ENCODE measurements around the gene ZBTB14. TPM values are rescaled to one million over a fixed set of nuclear protein-coding genes. Genes with fewer than 3 reads are reported as not detected.

ZBTB14 gene
- total and polyA plus RNA-seq, 4 donors: 9.8 to 13.9 (median 10.8) TPM

GRCh38 chr18:5244941-5245340, 50.6 kb downstream of the ZBTB14 start:
- no peak overlapping the region for H3K4me3 ChIP-seq (ENCODE audit: low read length in 2 of 2)
- no peaks in the 10 kb centered on the region for H3K9me3 ChIP-seq (ENCODE audit: control insufficient read depth, low read length)
- H3K27ac ChIP-seq (ENCODE audit: low read depth in 1 of 2, low read length in 2 of 2): no peak overlapping the region
- H3K4me1 ChIP-seq (ENCODE audit: control insufficient read depth in 1 of 2, insufficient read depth in 2 of 2, low read length in 2 of 2): no peaks in the 10 kb centered on the region
- intact Hi-C loops (cut with DNase I): no loop called here
- DNase-seq: no peak
- no peak for ATAC-seq (ENCODE audit: low FRiP score)
- peaks cover 0 to 4% of the 10 kb centered on the region in 2 donors for H3K36me3 ChIP-seq (ENCODE audit: control insufficient read depth in 1 of 2, insufficient read depth in 2 of 2, low read length in 1 of 2)
- H3K27me3 ChIP-seq (ENCODE audit: control insufficient read depth in 1 of 2, insufficient read depth in 2 of 2, low read length in 1 of 2): no peaks in the 10 kb centered on the region

- Histone ChIP-seq H3K4me1 (ENCODE audit: control insufficient read depth in 1 of 2, insufficient read depth in 2 of 2, low read length in 2 of 2) (peaks cover 0 to 5% of the 10 kb centered on the region in 2 donors), H3K9me3 (ENCODE audit: control insufficient read depth, low read length) (no peaks in the 10 kb centered on the region), H3K4me3 (ENCODE audit: low read length in 2 of 2) (peak overlapping the region in 1 of 2 donors; percentile 69), H3K27ac (ENCODE audit: low read depth in 1 of 2, low read length in 2 of 2) (no peak overlapping the region), H3K27me3 (ENCODE audit: control insufficient read depth in 1 of 2, insufficient read depth in 2 of 2, low read length in 1 of 2) (no peaks in the 10 kb centered on the region), H3K36me3 (ENCODE audit: control insufficient read depth in 1 of 2, insufficient read depth in 2 of 2, low read length in 1 of 2) (peaks cover 0 to 4% of the 10 kb centered on the region in 2 donors)
- WGBS, 2 donors: 71 to 77% methylated on average over 4 of the region's 4 CpGs
- intact Hi-C loops (cut with DNase I): loop anchor here in 1 of 2 donors (2.0 kb wide), 1 partner anchor 57 kb away; no protein-coding TSS in a partner anchor
- ATAC-seq (ENCODE audit: low FRiP score) (no peak), DNase-seq (no peak)
Measured at GRCh38 chr18:5239447-5239846, 56.1 kb downstream of the ZBTB14 start.

Other genes starting within 250 kb of the ZBTB14 start
- not detected for gene AKAIN1, start 98.5 kb downstream of the ZBTB14 start, total RNA-seq
- not detected for gene AKAIN1, start 98.5 kb downstream of the ZBTB14 start, polyA plus RNA-seq
- gene EPB41L3, start 248.3 kb upstream of the ZBTB14 start, total RNA-seq: 100 to 1,000 TPM in 1 of 2 donors, 10 to 100 TPM in 1; 53.0 to 116 TPM
- 10 to 100 TPM in 1 of 2 donors, 1 to 10 TPM in 1; 6.5 to 34.4 TPM for gene EPB41L3, start 248.3 kb upstream of the ZBTB14 start, polyA plus RNA-seq

All from aorta (tissue), 5 donors.